Vagina (tissue), 2 donors: ENCODE measurements around the gene STAT5A. TPM values are rescaled to one million over a fixed set of nuclear protein-coding genes. Genes with fewer than 3 reads are reported as not detected.

ENCODE experiments used
- DNase-seq, 2 donors: peaks; one replicate each; pipeline ENCODE4 v3.0.0-alpha.2; 2017; ENCODE audit errors: extremely low spot score in 2 of 2
- H3K27ac ChIP-seq: fragments of 200-600 bp; sonication (generic); one replicate; pipeline ENCODE4 v1.5.1; 2019
- H3K27me3 ChIP-seq: fragments of 200-600 bp; sonication (generic); one replicate; pipeline ENCODE4 v1.5.1; 2019
- H3K36me3 ChIP-seq, 2 donors: fragments of 200-600 bp; sonication (generic); one replicate each; pipeline ENCODE4 v1.5.1; 2017 to 2019
- H3K4me1 ChIP-seq: fragments of 200-600 bp; sonication (generic); one replicate; pipeline ENCODE4 v1.5.1; 2019
- H3K4me3 ChIP-seq, 2 donors: fragments of 200-600 bp; sonication (generic); 1 replicate in 1 of 2; 2 replicates in 1 of 2; pipeline ENCODE4 v1.5.1; 2016 to 2019
- H3K9me3 ChIP-seq: fragments of 200-600 bp; sonication (generic); one replicate; pipeline ENCODE4 v1.5.1; 2019
- CTCF ChIP-seq, 3 experiments: fragments of 450-650 bp in 2 of 3; fragments of 200-600 bp in 1 of 3; sonication (generic) in 1 of 3; IDR thresholded peaks; one replicate each; pipeline ENCODE4 v1.5.1; 2017 to 2019; ENCODE audit warnings: antibody characterized with exemption in 3 of 3, mild to moderate bottlenecking in 2 of 3, moderate library complexity in 2 of 3
- POLR2A ChIP-seq, 2 donors: fragments of 450-650 bp; IDR thresholded peaks; one replicate each; pipeline ENCODE4 v1.6.1; 2017; ENCODE audit warnings: antibody characterized with exemption in 2 of 2, mild to moderate bottlenecking in 2 of 2, moderate library complexity in 2 of 2
- POLR2AphosphoS5 ChIP-seq, 2 donors: sonication (generic); formaldehyde crosslinking; IDR thresholded peaks; one replicate each; pipeline ENCODE4 v1.9.0; 2017; ENCODE audit warnings: antibody characterized with exemption in 2 of 2, mild to moderate bottlenecking in 2 of 2, low read depth in 1 of 2; ENCODE audit not compliant: insufficient read depth in 1 of 2
- intact Hi-C: fragments of 100-400 bp; cut with DNase I; formaldehyde crosslinking; loops from one replicate; pipeline ENCODE4 v1.15.1; 2023
- total RNA-seq: library from RNA; depleted of rRNA; stranded (reverse); fragments of >200 nt; gene quantifications from one replicate; pipeline ENCODE4 v1.2.3, GENCODE V29; 2016

Gene STAT5A
- total RNA-seq, 1 donor from 2014 or later, result 38.3 TPM

GRCh38 chr17:42266462-42266861, 21.8 kb upstream of the STAT5A start:
- Histone ChIP-seq H3K27ac (peak overlapping the region; percentile 30), H3K27me3 (no peaks in the 10 kb centered on the region), H3K4me1 (peaks cover 29% of the 10 kb centered on the region), H3K4me3 (no peak overlapping the region), H3K9me3 (no peaks in the 10 kb centered on the region), H3K36me3 (no peaks in the 10 kb centered on the region)
- intact Hi-C loops, result no loop called here
- TF ChIP-seq POLR2AphosphoS5 (IDR thresholded peaks at IDR 0.05; ENCODE audit: insufficient read depth in 1 of 2, low read depth in 1 of 2) (no peak), CTCF (IDR thresholded peaks at IDR 0.05) (no peak), POLR2A (IDR thresholded peaks at IDR 0.05) (no peak)
- no peak for DNase-seq

- TF ChIP-seq CTCF (IDR thresholded peaks at IDR 0.05), result no peak
- TF ChIP-seq POLR2AphosphoS5 (IDR thresholded peaks at IDR 0.05; ENCODE audit: insufficient read depth in 1 of 2, low read depth in 1 of 2), result no peak
- TF ChIP-seq POLR2A (IDR thresholded peaks at IDR 0.05), result no peak
- Histone ChIP-seq H3K4me3 (no peak overlapping the region), H3K9me3 (no peaks in the 10 kb centered on the region), H3K27me3 (no peaks in the 10 kb centered on the region), H3K27ac (peak overlapping the region; percentile 30), H3K4me1 (peaks cover 30% of the 10 kb centered on the region), H3K36me3 (no peaks in the 10 kb centered on the region)
- no peak for DNase-seq
- intact Hi-C loops, result no loop called here
These were observed 21.2 kb upstream of the STAT5A start for GRCh38 chr17:42266918-42267766.

- no peak for DNase-seq
- Histone ChIP-seq H3K4me1 (peaks cover 41% of the 10 kb centered on the region), H3K27me3 (no peaks in the 10 kb centered on the region), H3K27ac (no peak overlapping the region), H3K9me3 (no peaks in the 10 kb centered on the region), H3K36me3 (no peaks in the 10 kb centered on the region), H3K4me3 (no peak overlapping the region)
- TF ChIP-seq POLR2A (IDR thresholded peaks at IDR 0.05), result no peak
- no peak for TF ChIP-seq POLR2AphosphoS5 (IDR thresholded peaks at IDR 0.05; ENCODE audit: insufficient read depth in 1 of 2, low read depth in 1 of 2)
- no peak for TF ChIP-seq CTCF (IDR thresholded peaks at IDR 0.05)
- intact Hi-C loops, result no loop called here
These were observed 20.1 kb upstream of the STAT5A start for GRCh38 chr17:42268236-42268635.

GRCh38 chr17:42270170-42270535, 18.1 kb upstream of the STAT5A start:
- Histone ChIP-seq H3K27ac (peak overlapping the region; percentile 34), H3K4me1 (peaks cover 60% of the 10 kb centered on the region), H3K27me3 (no peaks in the 10 kb centered on the region), H3K36me3 (no peaks in the 10 kb centered on the region), H3K4me3 (no peak overlapping the region), H3K9me3 (no peaks in the 10 kb centered on the region)
- intact Hi-C loops, result no loop called here
- no peak for TF ChIP-seq POLR2AphosphoS5 (IDR thresholded peaks at IDR 0.05; ENCODE audit: insufficient read depth in 1 of 2, low read depth in 1 of 2)
- TF ChIP-seq CTCF (IDR thresholded peaks at IDR 0.05), result no peak
- no peak for TF ChIP-seq POLR2A (IDR thresholded peaks at IDR 0.05)
- DNase-seq, result no peak

- peak overlapping the region; percentile 34 for H3K27ac ChIP-seq
- H3K4me1 ChIP-seq, result peaks cover 65% of the 10 kb centered on the region
- TF ChIP-seq POLR2AphosphoS5 (IDR thresholded peaks at IDR 0.05; ENCODE audit: insufficient read depth in 1 of 2, low read depth in 1 of 2), result no peak
- no peak for TF ChIP-seq POLR2A (IDR thresholded peaks at IDR 0.05)
- TF ChIP-seq CTCF (IDR thresholded peaks at IDR 0.05), result no peak
These were observed 17.7 kb upstream of the STAT5A start for GRCh38 chr17:42270596-42270995.

More at GRCh38 chr17:42270596-42270995, 17.7 kb upstream of the STAT5A start:
- Histone ChIP-seq H3K27me3 (no peaks in the 10 kb centered on the region), H3K9me3 (no peaks in the 10 kb centered on the region), H3K4me3 (no peak overlapping the region), H3K36me3 (no peaks in the 10 kb centered on the region)
- intact Hi-C loops, result no loop called here
- DNase-seq, result no peak
